COR-L47 (cell line): Measurements from ENCODE around the gene LSS.

Experiments
- DNase-seq: peaks from one replicate; lab custom pipeline; 2025; lab: John Stamatoyannopoulos, UW

LSS gene

GRCh38 chr21:46228345-46229051 lies at the start of gene LSS:
Gene LSS (minus strand): TSS chr21:46228774. CDS start chr21:46228745, 29 bp downstream.
- DNase-seq: peak; percentile 98

DNA sequence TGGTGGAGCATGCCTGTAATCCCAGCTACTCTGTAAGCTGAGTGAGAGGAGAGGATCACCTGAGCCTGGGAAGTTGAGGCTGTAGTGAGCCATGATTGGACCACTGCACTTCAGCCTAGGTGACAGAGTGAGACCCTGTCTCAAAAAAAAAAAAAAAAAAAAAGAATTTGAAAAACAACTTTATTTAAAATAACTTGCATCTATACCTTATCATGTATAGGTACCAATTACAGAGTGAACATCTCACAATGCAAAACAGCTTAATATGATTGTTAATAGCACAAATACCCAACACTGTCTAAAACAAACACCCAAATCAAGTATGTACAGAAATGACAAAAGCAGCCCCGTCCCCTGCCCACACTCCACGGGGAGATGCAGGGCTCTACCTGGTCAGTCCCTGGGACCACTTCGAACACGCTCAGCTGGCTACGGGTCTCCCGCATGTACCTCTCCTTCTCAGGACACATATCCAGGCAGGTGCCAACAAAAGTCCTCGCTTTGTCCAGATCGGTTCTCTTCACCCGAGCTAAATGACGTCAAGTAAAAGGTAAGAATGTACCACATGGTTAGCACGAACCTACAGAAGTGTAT lies 46.3 kb upstream of the LSS start:
- DNase-seq: no peak

GRCh38 chr21:46273341-46273740 lies 44.8 kb upstream of the LSS start:
- no peak for DNase-seq

- DNase-seq: no peak
These were observed 40.9 kb upstream of the LSS start for GRCh38 chr21:46269466-46269865.

DNA sequence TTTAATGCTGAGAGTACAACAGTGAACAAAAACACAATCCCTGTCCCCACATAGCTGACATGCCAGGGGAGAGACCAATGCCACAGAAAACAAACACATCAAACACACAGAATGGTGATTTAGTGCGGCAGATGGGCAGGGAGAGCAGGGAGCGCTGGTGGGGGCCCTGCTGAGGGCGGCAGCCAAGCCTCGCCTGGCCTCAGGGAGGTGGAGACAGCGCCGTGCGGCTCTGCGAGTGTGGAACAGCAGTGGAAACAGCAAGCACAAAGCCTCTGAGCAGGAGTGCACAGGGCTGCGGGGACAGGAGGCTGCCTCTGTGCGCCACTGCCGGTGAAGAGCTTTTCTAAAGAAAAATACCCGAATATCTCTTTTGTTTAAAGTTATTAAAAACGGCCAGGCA lies 39.8 kb upstream of the LSS start:
- no peak for DNase-seq

DNA sequence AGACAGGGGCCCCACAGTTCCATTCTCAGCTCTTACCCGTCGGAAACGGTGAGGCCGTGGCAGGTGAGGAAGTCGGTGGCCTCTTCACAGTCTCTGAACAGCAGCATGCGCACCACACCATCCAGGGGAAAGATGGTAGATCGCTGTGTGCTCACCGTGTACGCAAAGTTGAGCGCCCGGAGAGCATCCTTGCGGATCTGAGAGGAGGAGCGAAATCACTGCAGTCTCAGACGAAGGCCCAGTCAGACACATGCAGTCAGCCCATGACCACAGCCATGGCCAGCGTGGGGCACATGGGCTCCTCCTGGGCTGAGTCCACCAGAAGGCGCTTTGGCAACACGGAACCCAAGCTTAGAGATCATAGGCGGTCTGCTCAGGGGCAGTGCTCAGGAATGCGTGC lies 38.4 kb upstream of the LSS start:
- DNase-seq: no peak

- DNase-seq: no peak
These were observed 37.4 kb upstream of the LSS start for GRCh38 chr21:46265736-46266525.

DNA sequence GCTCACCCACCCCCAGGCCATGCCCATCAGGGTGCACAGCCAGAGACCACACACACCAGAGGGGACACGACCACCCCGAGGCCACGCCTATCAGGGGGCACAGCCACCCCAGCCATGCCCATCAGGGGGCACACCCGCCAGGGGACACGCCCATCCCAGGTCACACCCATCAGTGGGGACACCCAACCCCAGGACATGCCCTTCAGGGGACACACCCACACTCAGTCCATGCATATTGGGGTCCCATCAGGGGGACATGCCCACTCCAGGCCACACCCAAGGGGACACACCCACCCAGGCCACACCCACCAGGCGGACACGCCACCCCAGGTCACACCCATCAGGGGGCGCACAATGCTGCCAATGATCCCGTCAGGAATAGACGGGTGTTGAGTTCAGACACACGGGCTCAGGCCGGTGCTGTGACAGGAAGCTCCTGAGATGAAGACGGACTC lies 36.1 kb upstream of the LSS start:
- DNase-seq: no peak

- DNase-seq: no peak
These were observed 35.6 kb upstream of the LSS start for GRCh38 chr21:46264046-46264689.

GRCh38 chr21:46256501-46256994 lies 28.0 kb upstream of the LSS start:
- no peak for DNase-seq

- DNase-seq: no peak
These were observed 27.3 kb upstream of the LSS start for GRCh38 chr21:46255758-46256337.

DNA sequence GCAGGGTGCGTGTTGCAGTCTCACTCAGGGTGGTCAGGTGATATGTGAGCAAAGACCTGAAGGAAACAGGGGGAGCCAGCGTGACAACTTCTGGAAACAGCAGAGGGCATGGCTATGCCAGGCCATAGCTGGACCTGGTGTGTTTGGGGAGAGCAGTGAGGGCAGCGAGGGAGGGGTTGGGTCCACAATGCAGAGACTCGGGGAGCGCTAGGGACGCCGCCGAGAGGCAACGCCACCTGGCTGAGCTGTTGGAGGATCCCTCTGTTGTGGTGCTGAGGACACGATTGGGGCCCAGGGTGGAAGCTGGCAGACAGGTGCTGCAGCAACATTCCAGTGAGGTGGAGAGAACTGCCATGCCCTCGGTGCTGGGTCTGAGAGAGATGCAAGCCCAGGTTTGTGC lies 26.6 kb upstream of the LSS start:
- DNase-seq: no peak

DNA sequence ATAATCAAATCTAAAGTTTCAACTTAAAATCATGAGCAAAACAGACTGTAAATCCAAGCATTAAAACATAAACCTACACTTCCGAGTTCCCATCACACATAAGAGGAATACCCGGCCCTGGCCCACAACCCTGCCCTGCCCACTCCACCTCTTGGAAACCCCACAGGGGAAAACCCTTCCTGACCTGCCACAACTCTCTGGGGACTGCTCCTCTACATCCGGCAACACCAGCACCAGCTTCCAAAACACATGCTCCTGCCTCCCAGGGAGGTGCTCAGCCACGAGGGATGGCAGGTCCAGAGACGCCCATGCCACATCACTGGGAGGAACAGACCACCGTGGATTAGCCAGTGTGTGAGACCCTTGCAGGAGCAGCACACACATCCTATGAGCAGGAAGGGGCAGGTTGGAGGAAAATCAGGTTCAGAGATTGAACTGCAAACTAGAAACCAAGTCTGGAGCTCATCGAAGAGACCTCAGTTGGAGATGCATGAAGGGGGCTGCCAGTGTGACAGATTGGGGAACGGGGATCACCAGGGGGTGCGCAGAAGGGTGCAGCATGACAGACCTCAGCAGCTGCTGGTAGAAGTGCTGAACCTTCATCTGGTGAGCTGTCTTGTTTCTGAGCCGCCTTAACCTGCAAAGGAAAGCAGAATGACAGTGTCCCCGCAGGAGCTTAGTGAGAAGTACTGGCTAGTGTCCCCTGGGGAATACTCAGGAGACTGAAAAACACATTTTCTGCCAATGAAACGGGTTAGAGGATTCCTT lies 25.8 kb upstream of the LSS start:
- DNase-seq: no peak

- DNase-seq: no peak
These were observed 25.1 kb upstream of the LSS start for GRCh38 chr21:46253610-46254124.

DNA sequence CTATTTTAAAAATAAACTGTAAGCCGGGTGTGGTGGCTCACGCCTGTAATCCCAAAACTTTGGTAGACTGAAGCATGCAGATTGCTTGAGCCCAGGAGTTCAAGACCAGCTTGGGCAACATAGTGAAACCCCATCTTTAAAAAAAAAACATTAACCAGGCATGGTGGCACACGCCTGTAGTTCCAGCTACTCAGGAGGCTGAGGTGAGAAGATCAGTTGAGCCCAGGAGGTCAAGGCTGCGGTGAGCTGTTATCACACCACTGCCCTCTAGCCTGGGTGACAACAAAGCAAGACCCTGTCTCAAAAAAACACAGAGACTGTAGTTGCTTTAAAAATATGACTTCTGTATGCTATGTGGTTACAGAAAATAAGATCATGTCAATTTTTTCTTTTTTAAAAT lies 24.3 kb upstream of the LSS start:
- no peak for DNase-seq

DNA sequence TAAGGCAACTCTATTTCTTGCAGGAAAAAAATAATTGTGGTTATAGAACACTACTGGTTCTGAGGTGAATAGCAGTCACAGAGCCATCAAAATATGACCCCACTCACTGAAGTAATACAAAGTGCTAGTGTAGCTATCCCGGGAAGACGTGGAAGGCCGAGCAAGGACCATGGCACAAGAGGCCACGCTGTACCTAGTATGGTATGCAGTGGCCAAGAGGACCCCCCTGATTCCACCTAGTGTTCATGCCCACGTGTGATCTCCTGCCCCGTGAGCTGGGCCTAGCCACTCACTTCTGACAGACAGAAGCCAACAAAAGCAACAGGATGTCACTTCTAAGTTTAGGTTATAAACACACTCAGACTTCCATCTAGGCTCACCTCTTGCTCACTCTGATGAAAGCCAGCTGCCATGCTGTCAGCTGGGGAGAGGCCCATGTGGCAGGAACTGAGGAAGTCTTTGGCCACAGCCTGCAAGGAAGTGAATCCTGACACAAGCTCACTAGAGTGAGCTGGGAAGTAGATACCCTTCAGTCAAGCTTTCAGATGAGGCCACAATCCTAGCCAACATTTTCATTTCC lies 21.7 kb upstream of the LSS start:
- DNase-seq: no peak

- DNase-seq: no peak
These were observed 20.3 kb upstream of the LSS start for GRCh38 chr21:46248827-46249226.

GRCh38 chr21:46248422-46248782 lies 19.8 kb upstream of the LSS start:
- no peak for DNase-seq

DNA sequence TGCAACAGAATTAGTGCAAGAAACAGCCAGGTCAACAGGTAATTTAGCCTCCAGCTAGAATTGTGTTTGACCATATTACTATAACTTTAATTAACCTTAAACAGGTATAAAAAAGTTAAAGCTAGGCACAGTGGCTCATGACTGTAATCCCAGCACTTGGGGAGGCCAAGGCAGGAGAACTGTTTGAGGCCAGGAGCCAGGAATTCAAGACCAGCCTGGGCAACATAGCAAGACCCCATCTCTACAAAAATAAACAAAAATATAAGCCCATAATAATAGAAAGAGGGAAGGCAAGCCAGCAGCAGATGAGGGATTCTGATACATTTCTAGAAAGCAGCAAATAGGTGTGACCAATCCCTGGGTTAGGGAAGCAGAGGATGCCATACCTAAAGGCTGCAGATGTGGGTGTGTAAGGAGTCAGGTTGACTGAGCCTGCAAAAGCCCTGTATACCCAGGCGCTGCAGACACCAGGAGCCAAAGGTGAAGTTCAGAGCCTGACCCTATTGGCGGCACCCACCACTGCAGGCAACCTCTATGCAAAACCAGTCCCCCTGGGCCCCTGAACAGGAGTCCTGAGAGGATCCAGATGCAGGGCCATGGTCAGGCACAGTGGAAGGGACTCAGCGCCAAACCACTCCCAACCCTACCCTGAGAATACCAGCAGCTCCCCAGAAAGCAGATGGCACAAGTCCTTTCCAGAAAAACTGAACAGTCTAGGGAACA lies 19.3 kb upstream of the LSS start:
- DNase-seq: no peak

- DNase-seq: no peak
These were observed 17.8 kb upstream of the LSS start for GRCh38 chr21:46246345-46246744.
